Retinal pigment epithelial cell (primary cell): ENCODE results near the gene SLC44A3.
A peak's percentile ranks its signal among the peaks of the same experiment; 100 is the strongest.

Source experiments
- DNase-seq: peaks from one replicate; pipeline ENCODE4 v3.0.0-alpha.2; 2010; ENCODE audit warnings: low read depth
- H3K4me3 ChIP-seq: 2 replicates; pipeline ENCODE4 v1.5.1; 2011; ENCODE audit warnings: mild to moderate bottlenecking, low read length, control low read depth, moderate library complexity
- CTCF ChIP-seq: conservative IDR thresholded peaks from 2 replicates; pipeline ENCODE4 v1.5.1; 2011; ENCODE audit warnings: low read depth, low read length, control low read depth, inconsistent platforms

The SLC44A3 gene

GRCh38 chr1:94866164-94866807 is 46.1 kb downstream of the SLC44A3 start:
- peak; percentile 63 for DNase-seq
- no peak for TF ChIP-seq CTCF
- H3K4me3 ChIP-seq = no peak overlapping the region

- no peak for TF ChIP-seq CTCF
- DNase-seq = no peak
Measured at GRCh38 chr1:94871031-94871430, 50.9 kb downstream of the SLC44A3 start.

DNA sequence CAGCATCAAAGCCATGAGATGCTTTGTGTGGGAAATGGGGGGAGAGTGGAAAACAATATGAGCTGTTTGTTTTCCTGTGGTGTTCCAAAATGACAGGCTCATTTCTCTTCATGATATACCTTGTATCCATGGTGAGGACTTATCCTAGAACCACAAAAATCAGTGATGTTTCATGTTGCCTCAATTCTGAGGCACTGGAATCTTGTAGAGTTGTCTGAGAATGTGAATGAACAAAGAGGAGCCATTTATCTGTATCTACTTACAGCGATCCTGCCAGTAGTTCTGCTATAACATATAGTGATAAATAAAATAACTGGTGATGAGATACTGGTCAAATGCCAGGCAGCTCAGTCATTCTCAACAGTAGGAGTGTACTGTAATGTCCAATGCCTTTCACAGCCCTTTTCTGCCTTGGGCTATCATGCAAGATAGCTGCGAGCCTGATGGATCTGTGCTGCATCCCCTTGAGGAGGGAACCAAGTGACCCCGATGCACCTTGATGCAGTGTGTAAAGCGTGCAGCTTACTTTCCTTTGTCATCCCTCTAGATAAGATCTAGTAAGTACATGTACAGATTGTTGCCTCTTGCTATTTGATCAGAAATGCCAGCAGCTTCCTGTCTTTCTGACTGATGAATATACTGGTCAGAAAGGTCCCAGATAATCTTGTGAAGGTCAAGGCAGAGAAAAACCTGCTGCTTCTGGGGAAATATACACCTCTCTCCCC is 52.8 kb downstream of the SLC44A3 start:
- TF ChIP-seq CTCF = no peak
- DNase-seq = no peak
- no peak overlapping the region for H3K4me3 ChIP-seq

More at GRCh38 chr1:94871031-94871430, 50.9 kb downstream of the SLC44A3 start:
- no peak overlapping the region for H3K4me3 ChIP-seq

DNA sequence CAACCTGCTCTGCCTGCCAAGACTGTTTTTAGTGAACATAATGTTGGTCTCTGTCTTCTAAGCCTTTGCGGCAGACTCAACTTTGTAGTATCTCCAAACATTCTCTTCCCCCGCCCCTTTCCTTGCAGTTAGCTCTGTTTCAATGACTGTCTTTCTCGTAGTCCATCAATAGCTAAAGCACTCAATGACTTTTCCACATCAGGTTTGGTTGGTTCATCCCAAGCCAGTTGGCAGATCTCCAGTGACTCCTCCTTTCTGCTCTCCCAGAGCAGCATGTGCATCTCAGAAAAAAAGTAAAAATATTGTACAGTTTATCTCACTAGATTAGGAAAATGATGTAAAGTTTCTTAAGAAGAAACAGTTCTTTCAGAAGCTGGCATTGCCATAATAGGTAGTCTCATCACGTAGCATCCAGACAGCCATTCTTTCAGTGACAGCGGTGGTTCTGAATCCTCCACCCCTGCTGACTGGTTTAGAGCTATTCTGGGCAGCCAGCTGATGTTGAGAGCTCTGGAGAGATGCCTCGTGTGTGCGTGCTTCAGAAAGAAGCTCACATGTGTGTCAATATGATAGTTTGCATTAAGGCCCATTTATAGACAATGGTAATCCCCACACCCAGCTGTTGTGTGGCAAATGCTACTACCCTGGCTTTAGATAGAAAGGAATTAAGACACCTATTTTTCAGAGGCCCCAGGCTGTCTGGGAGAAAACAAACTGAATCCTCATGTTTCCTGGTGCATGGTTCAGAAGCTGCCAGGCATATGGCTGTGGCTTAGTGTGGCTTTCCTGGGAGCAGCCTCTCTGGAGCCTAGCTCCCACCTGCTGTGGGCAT is 53.6 kb downstream of the SLC44A3 start:
- no peak overlapping the region for H3K4me3 ChIP-seq
- no peak for TF ChIP-seq CTCF
- DNase-seq = no peak

DNA sequence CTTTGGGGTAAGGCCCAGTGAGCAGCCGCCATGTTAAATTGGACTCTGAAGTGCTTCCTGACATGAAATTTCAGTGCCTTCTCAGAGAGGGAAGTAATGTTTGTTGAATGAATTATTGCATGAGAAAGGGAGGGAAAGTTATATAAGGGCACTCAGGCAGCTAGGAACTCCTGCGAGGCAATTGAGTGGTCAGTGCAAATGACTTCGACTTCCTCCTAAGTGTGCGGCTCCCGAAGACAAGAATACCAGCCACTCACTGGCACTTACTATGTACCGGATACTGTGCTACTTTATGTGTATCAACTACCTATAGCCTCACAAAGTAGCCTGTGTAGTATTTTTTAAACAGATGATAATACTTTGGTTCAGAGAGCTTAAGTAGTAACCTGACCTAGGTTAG is 54.3 kb downstream of the SLC44A3 start:
- DNase-seq = no peak
- TF ChIP-seq CTCF = no peak

GRCh38 chr1:94875794-94876193 is 55.6 kb downstream of the SLC44A3 start:
- TF ChIP-seq CTCF = no peak
- H3K4me3 ChIP-seq = no peak overlapping the region
- DNase-seq = no peak

More for the DNA sequence above, 54.3 kb downstream of the SLC44A3 start:
- no peak overlapping the region for H3K4me3 ChIP-seq
